Fibroblast of skin of right biceps (primary cell): ENCODE measurements around the gene ARHGAP26.
"Not testable (repeated sequence)": the region's sequence is repeated elsewhere in the genome, so short reads cannot be mapped to it uniquely, and the experiment has no call there.

Experiments
- DNase-seq: peaks from one replicate; pipeline ENCODE4 v3.0.0-alpha.2; 2013

Gene ARHGAP26

GRCh38 chr5:142939884-142940283 is 169.7 kb downstream of the ARHGAP26 start:
- no peak for DNase-seq

GRCh38 chr5:142941245-142941644 is 171.1 kb downstream of the ARHGAP26 start:
- no peak for DNase-seq

- DNase-seq = no peak
Measured at GRCh38 chr5:142942901-142943300, 172.7 kb downstream of the ARHGAP26 start.

GRCh38 chr5:142944140-142944539 is 174.0 kb downstream of the ARHGAP26 start:
- DNase-seq = no peak

GRCh38 chr5:142945321-142945720 is 175.1 kb downstream of the ARHGAP26 start:
- no peak for DNase-seq

GRCh38 chr5:142945845-142946244 is 175.7 kb downstream of the ARHGAP26 start:
- DNase-seq = no peak

- DNase-seq = no peak
Measured at GRCh38 chr5:142946547-142947426, 176.6 kb downstream of the ARHGAP26 start.

- no peak for DNase-seq
Measured at GRCh38 chr5:142947427-142947709, 177.2 kb downstream of the ARHGAP26 start.

GRCh38 chr5:142952229-142952628 is 182.1 kb downstream of the ARHGAP26 start:
- no peak for DNase-seq

- DNase-seq = not testable (repeated sequence)
Measured at GRCh38 chr5:142952871-142953270, 182.7 kb downstream of the ARHGAP26 start.

- no peak for DNase-seq
Measured at GRCh38 chr5:142954455-142954854, 184.3 kb downstream of the ARHGAP26 start.

- no peak for DNase-seq
Measured at GRCh38 chr5:142955628-142956027, 185.5 kb downstream of the ARHGAP26 start.

GRCh38 chr5:142957528-142957927 is 187.4 kb downstream of the ARHGAP26 start:
- no peak for DNase-seq

- DNase-seq = no peak
Measured at GRCh38 chr5:142958944-142959682, 188.9 kb downstream of the ARHGAP26 start.

- DNase-seq = peak; percentile 78
Measured at GRCh38 chr5:142959683-142960657, 189.8 kb downstream of the ARHGAP26 start.

GRCh38 chr5:142961440-142962173 is 191.4 kb downstream of the ARHGAP26 start:
- DNase-seq = no peak

GRCh38 chr5:142962174-142962533 is 192.0 kb downstream of the ARHGAP26 start:
- no peak for DNase-seq

- DNase-seq = not testable (repeated sequence)
Measured at GRCh38 chr5:142965258-142966120, 195.3 kb downstream of the ARHGAP26 start.

- no peak for DNase-seq
Measured at GRCh38 chr5:142966121-142966420, 195.9 kb downstream of the ARHGAP26 start.

- DNase-seq = no peak
Measured at GRCh38 chr5:142969186-142969585, 199.0 kb downstream of the ARHGAP26 start.

GRCh38 chr5:142969624-142970439 is 199.7 kb downstream of the ARHGAP26 start:
- no peak for DNase-seq
